HepG2 (cell line): Measurements from ENCODE around the gene KRT82. TPM values are rescaled to one million over a fixed set of nuclear protein-coding genes. Genes with fewer than 3 reads are reported as not detected.

Source experiments
- ATAC-seq: fragments of 200-7000 bp; cut with Tn5 transposase; 3 replicates; pipeline ENCODE4 v1.9.1; 2020; ENCODE audit warnings: mild to moderate bottlenecking, moderate library complexity
- BruUV-seq: library from RNA; stranded (reverse); fragments of 400-500 nt; replicated peaks from 2 replicates; lab custom pipeline; 2021; lab: Mats Ljungman, UMichigan
- CTCF ChIA-PET: fragments of 300-600 bp; formaldehyde crosslinking; extraction: SDS; loops from one replicate; lab custom pipeline; 2021; ENCODE audit warnings: low total read pairs, inconsistent platforms, low intra/inter-chr PET ratio; lab: Yijun Ruan, JAX
- POLR2A ChIA-PET: fragments of 350-600 bp; sonication (Branson Sonifier 250); formaldehyde crosslinking; loops from one replicate; lab custom pipeline; 2020; ENCODE audit warnings: antibody characterized with exemption, inconsistent platforms; lab: Yijun Ruan, JAX
- DNase-seq: peaks from one replicate; pipeline ENCODE4 v3.0.0-alpha.2; 2015; ENCODE audit warnings: low spot score
- FAIRE-seq: peaks from 3 replicates; lab custom pipeline; 2011; peaks lifted over from hg19 to GRCh38; lab: Jason Lieb, UNC
- H2AFZ ChIP-seq: one replicate; pipeline ENCODE4 v1.6.1; 2011; ENCODE audit warnings: low read length, inconsistent platforms
- H3K27ac ChIP-seq: fragments of 300-600 bp; 3 replicates; pipeline ENCODE4 v1.8.0; 2011; ENCODE audit warnings: mixed run types, mild to moderate bottlenecking, mixed read lengths, low read length, inconsistent platforms; ENCODE audit not compliant: insufficient read depth; ENCODE audit errors: extremely low read length
- H3K27me3 ChIP-seq, 2 experiments: fragments of 200-600 bp in 1 of 2; 2 replicates in 1 of 2; 3 replicates in 1 of 2; pipeline versions ENCODE4 v1.6.0 to v1.8.0; 2011; ENCODE audit warnings: low read length in 2 of 2, mild to moderate bottlenecking in 2 of 2, moderate library complexity in 2 of 2, inconsistent platforms in 1 of 2; ENCODE audit not compliant: insufficient read depth in 2 of 2, control insufficient read depth in 1 of 2
- H3K36me3 ChIP-seq, 2 experiments: fragments of 200-600 bp in 1 of 2; replicated peaks in 1 of 2; 2 replicates in 1 of 2; 3 replicates in 1 of 2; pipeline versions ENCODE4 v1.5.1 to v1.8.0; 2011; ENCODE audit warnings: low read length in 2 of 2, inconsistent platforms in 1 of 2; ENCODE audit not compliant: insufficient read depth in 2 of 2, control insufficient read depth in 1 of 2
- H3K4me1 ChIP-seq: 2 replicates; pipeline ENCODE4 v1.5.1; 2012; ENCODE audit warnings: low read length, inconsistent platforms; ENCODE audit not compliant: insufficient read depth
- H3K4me2 ChIP-seq: 2 replicates; pipeline ENCODE4 v1.6.0; 2011; ENCODE audit warnings: low read depth, low read length, inconsistent platforms
- H3K4me3 ChIP-seq, 3 experiments: fragments of 200-600 bp in 1 of 3; sonication (generic), shearing (Covaris generic) in 1 of 3; replicated peaks in 1 of 3; 2 replicates each; pipeline ENCODE4 v1.5.1; 2011 to 2016; ENCODE audit warnings: low read length in 3 of 3, inconsistent platforms in 2 of 3, low read depth in 2 of 3, mild to moderate bottlenecking in 2 of 3, control low read depth in 1 of 3, mixed read lengths in 1 of 3; ENCODE audit not compliant: insufficient read depth in 1 of 3
- H3K79me2 ChIP-seq: one replicate; pipeline ENCODE4 v1.6.1; 2011; ENCODE audit warnings: low read length, inconsistent platforms; ENCODE audit not compliant: insufficient read depth
- H3K9ac ChIP-seq: 2 replicates; pipeline ENCODE4 v1.6.0; 2011; ENCODE audit warnings: mild to moderate bottlenecking, low read depth, low read length, inconsistent platforms; ENCODE audit not compliant: insufficient read depth
- H3K9me3 ChIP-seq: 2 replicates; pipeline ENCODE4 v1.5.1; 2012; ENCODE audit warnings: mild to moderate bottlenecking, low read length
- H4K20me1 ChIP-seq: 2 replicates; pipeline ENCODE4 v1.6.0; 2011; ENCODE audit warnings: inconsistent platforms, mild to moderate bottlenecking, low read length, moderate library complexity; ENCODE audit not compliant: insufficient read depth
- ISX ChIP-seq: sonication (generic); formaldehyde crosslinking; conservative IDR thresholded peaks from 2 replicates; pipeline ENCODE4 v1.5.0; 2020; ENCODE audit warnings: missing genetic modification reagents
- MBD4 ChIP-seq: IDR thresholded peaks from 2 replicates; pipeline ENCODE4 v1.6.1; 2012; ENCODE audit warnings: low read length, inconsistent platforms, borderline replicate concordance
- POLR2AphosphoS2 ChIP-seq: IDR thresholded peaks from 2 replicates; pipeline ENCODE4 v1.6.1; 2011; ENCODE audit warnings: low read depth, low read length, improper control_type of control experiment
- SALL1 ChIP-seq: sonication (generic); formaldehyde crosslinking; IDR thresholded peaks from 2 replicates; pipeline ENCODE4 v1.8.0; 2022; ENCODE audit warnings: mild to moderate bottlenecking, missing genetic modification reagents
- SATB2 ChIP-seq: sonication (generic); formaldehyde crosslinking; IDR thresholded peaks from 2 replicates; pipeline ENCODE4 v1.5.0; 2020; ENCODE audit warnings: missing genetic modification reagents
- SOX5 ChIP-seq: IDR thresholded peaks from 2 replicates; pipeline ENCODE4 v1.6.1; 2016; ENCODE audit warnings: borderline replicate concordance
- SRSF9 ChIP-seq: fragments of 200-400 bp; formaldehyde crosslinking; IDR thresholded peaks from 2 replicates; pipeline ENCODE4 v1.6.1; 2018; ENCODE audit warnings: borderline replicate concordance, mild to moderate bottlenecking, low read depth, low read length; ENCODE audit not compliant: insufficient read depth, poor library complexity, severe bottlenecking
- ZNF296 ChIP-seq: sonication (generic); formaldehyde crosslinking; conservative IDR thresholded peaks from 2 replicates; pipeline ENCODE4 v1.5.0; 2020; ENCODE audit warnings: mild to moderate bottlenecking, missing genetic modification reagents
- ZNF562 ChIP-seq: sonication (generic); formaldehyde crosslinking; IDR thresholded peaks from 2 replicates; pipeline ENCODE4 v1.8.0; 2022; ENCODE audit warnings: missing genetic modification reagents, borderline replicate concordance
- ZNF644 ChIP-seq: IDR thresholded peaks from 2 replicates; pipeline ENCODE4 v1.6.1; 2016; ENCODE audit warnings: low read depth
- ZNF737 ChIP-seq: sonication (generic); formaldehyde crosslinking; IDR thresholded peaks from 2 replicates; pipeline ENCODE4 v1.5.0; 2020; ENCODE audit warnings: missing genetic modification reagents, mild to moderate bottlenecking, borderline replicate concordance
- ZNF773 ChIP-seq: sonication (generic); formaldehyde crosslinking; IDR thresholded peaks from 2 replicates; pipeline ENCODE4 v1.4.0; 2020; ENCODE audit warnings: missing genetic modification reagents, borderline replicate concordance
- ZNF83 ChIP-seq: sonication (generic); formaldehyde crosslinking; IDR thresholded peaks from 2 replicates; pipeline ENCODE4 v1.4.0; 2020; ENCODE audit warnings: missing genetic modification reagents, mild to moderate bottlenecking, borderline replicate concordance
- WGBS: methylation state at CpG from one replicate; pipeline ENCODE4 v1.1.6; 2017; ENCODE audit warnings: low lambda C conversion rate; 5-methylcytosine and 5-hydroxymethylcytosine counted together
- in situ Hi-C: cut with HindIII; loops from 2 replicates; pipeline ENCODE4 v1.10.0; 2017; ENCODE audit warnings: low pct_unique_long_range_greater_than_20kb; ENCODE audit not compliant: extremely low pct_ligation_motif_present
- intact Hi-C: fragments of 100-400 bp; cut with micrococcal nuclease; formaldehyde crosslinking; loops from one replicate; pipeline ENCODE4 v1.10.0; 2022; ENCODE audit not compliant: unreplicated experiment
- polyA plus RNA-seq, 8 experiments: library from polyadenylated mRNA; depleted of rRNA in 3 of 8; stranded (reverse) in 7 of 8; unstranded in 1 of 8; fragments of >200 nt; fragmentation: Illumina TruSeq in 4 of 8; extraction: Trizol in 4 of 8; gene quantifications; 2 replicates each; pipeline versions ENCODE4 v1.2.1 to v1.2.3, GENCODE V29; 2011 to 2016; ENCODE audit warnings: low read depth in 4 of 8, missing spikeins in 1 of 8, mixed read lengths in 1 of 8; ENCODE audit not compliant: insufficient read depth in 1 of 8
- total RNA-seq, 5 experiments: library from RNA; depleted of rRNA; stranded (reverse); fragments of >200 nt; fragmentation: Illumina TruSeq; extraction: Trizol; gene quantifications; 2 replicates each; pipeline ENCODE4 v1.2.3, GENCODE V29; 2016; ENCODE audit warnings: low read depth in 1 of 5
- TF ChIP-seq, protein P1 (sequence below): IDR thresholded peaks from 2 replicates; pipeline ENCODE4 v1.6.1; 2016
- TF ChIP-seq, protein P2 (sequence below): fragments of 450-650 bp; IDR thresholded peaks from 2 replicates; pipeline ENCODE4 v1.6.1; 2017; ENCODE audit warnings: mild to moderate bottlenecking

Gene KRT82
- total and polyA plus RNA-seq, 2 of the 13 experiments (the other 11 are each of a cell fraction or from before 2014, with no cell fraction given) = not detected

DNA sequence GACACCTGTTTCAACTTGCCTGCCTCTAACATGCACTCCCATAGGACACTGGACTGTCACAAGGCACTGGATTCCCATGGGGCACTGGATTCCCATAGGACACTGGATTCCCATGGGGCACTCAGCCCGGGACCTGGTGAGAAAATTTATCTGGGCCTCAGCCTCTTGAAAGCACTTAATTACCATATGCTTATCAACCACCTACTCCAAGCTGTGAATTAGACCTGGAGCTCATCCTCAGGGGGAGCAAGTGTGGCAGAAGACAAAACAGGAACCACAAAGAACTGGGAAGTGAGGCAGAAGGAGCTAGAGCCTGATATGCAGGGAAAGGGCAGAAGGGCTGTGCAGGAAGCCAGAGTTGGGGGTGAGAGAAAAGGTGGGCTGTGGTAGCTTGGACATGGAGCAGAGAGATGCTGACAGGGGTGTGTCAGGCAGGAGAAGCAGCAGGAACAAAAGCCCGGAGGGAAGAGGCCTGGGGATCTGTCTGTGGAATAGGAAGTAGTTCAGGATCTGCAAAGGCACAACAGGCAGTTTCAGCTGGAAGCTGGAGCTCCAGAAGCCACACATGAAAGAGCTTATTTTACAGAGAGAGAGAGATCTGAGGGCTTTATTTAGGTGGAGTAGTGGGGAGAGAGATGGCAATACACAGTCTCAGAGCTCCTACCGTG, 3.1 kb downstream of the KRT82 start:
- no peak for DNase-seq
- peaks cover 1 to 21% of the 10 kb centered on the region in 2 experiments; a peak in 4 of 5 replicates for H3K27me3 ChIP-seq
- 0% methylated on average over 3 of the region's 3 CpGs for WGBS
- in situ Hi-C loops (no loop called here), intact Hi-C loops (no loop called here)
- no peak overlapping the region for H3K4me3 ChIP-seq
- no peak overlapping the region for H3K4me2 ChIP-seq
- CTCF ChIA-PET = no interaction called here
- H3K9me3 ChIP-seq = no peaks in the 10 kb centered on the region
- 0 out of 2 replicates have a peak, but pooled peaks cover 2% of the 10 kb centered on the region for H4K20me1 ChIP-seq
- no peak for TF ChIP-seq ZNF83 (CRISPR knock-in tag)
- no peak for TF ChIP-seq SALL1
- no peak for TF ChIP-seq ZNF644 (CRISPR knock-in tag)
- no peak for TF ChIP-seq MBD4
- TF ChIP-seq ZNF562 (CRISPR knock-in tag) = no peak
- no peak for TF ChIP-seq ZNF296 (CRISPR knock-in tag)
- TF ChIP-seq POLR2AphosphoS2 = no peak
- no peak for TF ChIP-seq ZNF737 (CRISPR knock-in tag)
- TF ChIP-seq ISX = no peak
- no peaks in the 10 kb centered on the region for H3K79me2 ChIP-seq
- POLR2A ChIA-PET = no interaction called here
- BruUV-seq = no TSS peak
- no peak overlapping the region for H3K9ac ChIP-seq
- no peak for FAIRE-seq
- no peak for ATAC-seq
- no peaks in the 10 kb centered on the region for H3K4me1 ChIP-seq
- H3K27ac ChIP-seq = no peak overlapping the region
- no peak overlapping the region for H2AFZ ChIP-seq
- no peaks in the 10 kb centered on the region for H3K36me3 ChIP-seq

DNA sequence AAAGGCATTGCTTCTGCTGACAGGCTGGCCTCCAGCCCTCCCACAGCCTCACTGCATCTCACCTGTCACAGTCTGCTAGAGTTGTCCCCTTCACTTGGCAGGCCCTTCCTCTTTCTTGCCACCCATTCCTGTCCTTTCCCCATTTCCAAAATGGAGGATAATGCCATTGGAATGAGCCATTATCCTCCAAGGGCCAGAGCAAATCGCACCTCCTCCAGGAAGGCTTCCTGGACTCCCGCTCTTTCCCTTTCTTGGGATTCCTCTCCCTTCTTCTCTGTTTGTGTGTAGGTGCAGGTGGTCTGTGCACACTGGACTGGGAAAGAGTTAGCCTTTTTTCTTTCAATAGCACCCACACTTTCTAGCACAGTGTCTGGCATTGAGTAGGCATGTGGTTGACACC, 3.8 kb downstream of the KRT82 start:
- WGBS = 53% methylated on average over 2 of the region's 2 CpGs
- ChIA-PET POLR2A (no interaction called here), CTCF (no interaction called here)
- Histone ChIP-seq H3K4me2 (no peak overlapping the region), H3K36me3 (no peaks in the 10 kb centered on the region), H3K4me3 (no peak overlapping the region), H3K9ac (no peak overlapping the region), H3K27ac (no peak overlapping the region), H4K20me1 (0 out of 2 replicates have a peak, but pooled peaks cover 2% of the 10 kb centered on the region), H3K4me1 (no peaks in the 10 kb centered on the region), H3K27me3 (peaks cover 1 to 21% of the 10 kb centered on the region in 2 experiments; a peak in 4 of 5 replicates), H2AFZ (no peak overlapping the region), H3K9me3 (no peaks in the 10 kb centered on the region), H3K79me2 (no peaks in the 10 kb centered on the region)
- no peak for FAIRE-seq
- no peak for ATAC-seq
- no peak for DNase-seq
- no TSS peak for BruUV-seq
- intact Hi-C loops = no loop called here
- in situ Hi-C loops = no loop called here
- TF ChIP-seq, protein P1, sequence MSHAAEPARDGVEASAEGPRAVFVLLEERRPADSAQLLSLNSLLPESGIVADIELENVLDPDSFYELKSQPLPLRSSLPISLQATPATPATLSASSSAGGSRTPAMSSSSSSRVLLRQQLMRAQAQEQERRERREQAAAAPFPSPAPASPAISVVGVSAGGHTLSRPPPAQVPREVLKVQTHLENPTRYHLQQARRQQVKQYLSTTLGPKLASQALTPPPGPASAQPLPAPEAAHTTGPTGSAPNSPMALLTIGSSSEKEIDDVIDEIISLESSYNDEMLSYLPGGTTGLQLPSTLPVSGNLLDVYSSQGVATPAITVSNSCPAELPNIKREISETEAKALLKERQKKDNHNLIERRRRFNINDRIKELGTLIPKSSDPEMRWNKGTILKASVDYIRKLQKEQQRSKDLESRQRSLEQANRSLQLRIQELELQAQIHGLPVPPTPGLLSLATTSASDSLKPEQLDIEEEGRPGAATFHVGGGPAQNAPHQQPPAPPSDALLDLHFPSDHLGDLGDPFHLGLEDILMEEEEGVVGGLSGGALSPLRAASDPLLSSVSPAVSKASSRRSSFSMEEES = no peak
- no peak for TF ChIP-seq SOX5 (CRISPR knock-in tag)
- no peak for TF ChIP-seq SATB2 (CRISPR knock-in tag)
- TF ChIP-seq ZNF773 (CRISPR knock-in tag) = no peak
- TF ChIP-seq, protein P2, sequence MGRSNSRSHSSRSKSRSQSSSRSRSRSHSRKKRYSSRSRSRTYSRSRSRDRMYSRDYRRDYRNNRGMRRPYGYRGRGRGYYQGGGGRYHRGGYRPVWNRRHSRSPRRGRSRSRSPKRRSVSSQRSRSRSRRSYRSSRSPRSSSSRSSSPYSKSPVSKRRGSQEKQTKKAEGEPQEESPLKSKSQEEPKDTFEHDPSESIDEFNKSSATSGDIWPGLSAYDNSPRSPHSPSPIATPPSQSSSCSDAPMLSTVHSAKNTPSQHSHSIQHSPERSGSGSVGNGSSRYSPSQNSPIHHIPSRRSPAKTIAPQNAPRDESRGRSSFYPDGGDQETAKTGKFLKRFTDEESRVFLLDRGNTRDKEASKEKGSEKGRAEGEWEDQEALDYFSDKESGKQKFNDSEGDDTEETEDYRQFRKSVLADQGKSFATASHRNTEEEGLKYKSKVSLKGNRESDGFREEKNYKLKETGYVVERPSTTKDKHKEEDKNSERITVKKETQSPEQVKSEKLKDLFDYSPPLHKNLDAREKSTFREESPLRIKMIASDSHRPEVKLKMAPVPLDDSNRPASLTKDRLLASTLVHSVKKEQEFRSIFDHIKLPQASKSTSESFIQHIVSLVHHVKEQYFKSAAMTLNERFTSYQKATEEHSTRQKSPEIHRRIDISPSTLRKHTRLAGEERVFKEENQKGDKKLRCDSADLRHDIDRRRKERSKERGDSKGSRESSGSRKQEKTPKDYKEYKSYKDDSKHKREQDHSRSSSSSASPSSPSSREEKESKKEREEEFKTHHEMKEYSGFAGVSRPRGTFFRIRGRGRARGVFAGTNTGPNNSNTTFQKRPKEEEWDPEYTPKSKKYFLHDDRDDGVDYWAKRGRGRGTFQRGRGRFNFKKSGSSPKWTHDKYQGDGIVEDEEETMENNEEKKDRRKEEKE = no peak
- no peak for TF ChIP-seq SRSF9
